Skeletal muscle tissue (tissue), 4 donors: ENCODE results near the gene DENND5B. TPM values are rescaled to one million over a fixed set of nuclear protein-coding genes. Genes with fewer than 3 reads are reported as not detected.
"Not testable (repeated sequence)": the region's sequence is repeated elsewhere in the genome, so short reads cannot be mapped to it uniquely, and the experiment has no call there.

Experiments used
- H3K27ac ChIP-seq: one replicate; pipeline ENCODE4 v1.7.0; 2013; ENCODE audit warnings: mild to moderate bottlenecking, low read depth, low read length, inconsistent platforms
- H3K27me3 ChIP-seq, 3 donors: one replicate each; pipeline ENCODE4 v1.7.0; 2013; ENCODE audit warnings: low read length in 3 of 3; ENCODE audit not compliant: control insufficient read depth in 3 of 3, insufficient read depth in 3 of 3
- H3K36me3 ChIP-seq, 3 donors: one replicate each; pipeline ENCODE4 v1.7.0; 2013; ENCODE audit warnings: low read length in 3 of 3; ENCODE audit not compliant: control insufficient read depth in 3 of 3, insufficient read depth in 3 of 3
- H3K4me1 ChIP-seq, 3 donors: one replicate each; pipeline ENCODE4 v1.7.0; 2013; ENCODE audit warnings: low read length in 3 of 3, mild to moderate bottlenecking in 3 of 3; ENCODE audit not compliant: control insufficient read depth in 3 of 3, insufficient read depth in 3 of 3
- H3K4me3 ChIP-seq, 3 donors: one replicate each; pipeline ENCODE4 v1.7.0; 2013; ENCODE audit warnings: low read length in 3 of 3
- H3K9ac ChIP-seq, 3 donors: one replicate each; pipeline ENCODE4 v1.7.0; 2013; ENCODE audit warnings: low read length in 3 of 3, mild to moderate bottlenecking in 3 of 3, moderate library complexity in 2 of 3, low read depth in 1 of 3
- H3K9me3 ChIP-seq, 3 donors: one replicate each; pipeline ENCODE4 v1.7.0; 2013; ENCODE audit warnings: low read length in 3 of 3; ENCODE audit not compliant: control insufficient read depth in 3 of 3
- total RNA-seq: library from RNA; depleted of rRNA; stranded (reverse); fragments of >200 nt; gene quantifications from one replicate; pipeline ENCODE4 v1.2.3, GENCODE V29; 2014
- donor health status: Osteomylitis.

Gene DENND5B
- total RNA-seq, 1 donor from 2014 or later: 29.2 TPM

- Histone ChIP-seq H3K9ac (no peak overlapping the region), H3K4me3 (no peak overlapping the region), H3K36me3 (no peaks in the 10 kb centered on the region), H3K27me3 (no peaks in the 10 kb centered on the region), H3K4me1 (no peaks in the 10 kb centered on the region), H3K27ac (no peak overlapping the region), H3K9me3 (no peaks in the 10 kb centered on the region)
Observed at GRCh38 chr12:31562594-31563328, 28.2 kb downstream of the DENND5B start.

- H3K9me3 ChIP-seq: no peaks in the 10 kb centered on the region
- no peaks in the 10 kb centered on the region for H3K4me1 ChIP-seq
- no peak overlapping the region for H3K9ac ChIP-seq
- no peaks in the 10 kb centered on the region for H3K27me3 ChIP-seq
- no peak overlapping the region for H3K27ac ChIP-seq
- H3K36me3 ChIP-seq: no peaks in the 10 kb centered on the region
- no peak overlapping the region for H3K4me3 ChIP-seq
Observed at GRCh38 chr12:31560516-31560915, 30.4 kb downstream of the DENND5B start.

GRCh38 chr12:31558521-31558920 is 32.4 kb downstream of the DENND5B start:
- Histone ChIP-seq H3K4me1 (no peaks in the 10 kb centered on the region), H3K4me3 (no peak overlapping the region), H3K9ac (no peak overlapping the region), H3K9me3 (no peaks in the 10 kb centered on the region), H3K27me3 (no peaks in the 10 kb centered on the region), H3K36me3 (no peaks in the 10 kb centered on the region), H3K27ac (no peak overlapping the region)

- no peaks in the 10 kb centered on the region for H3K4me1 ChIP-seq
- H3K9ac ChIP-seq: no peak overlapping the region
- H3K4me3 ChIP-seq: no peak overlapping the region
Observed at GRCh38 chr12:31557707-31558106, 33.2 kb downstream of the DENND5B start.

GRCh38 chr12:31555466-31555865 is 35.5 kb downstream of the DENND5B start:
- not testable (repeated sequence) for H3K9me3 ChIP-seq, H3K27ac ChIP-seq, H3K4me1 ChIP-seq, H3K4me3 ChIP-seq, H3K27me3 ChIP-seq, H3K36me3 ChIP-seq, H3K9ac ChIP-seq

More at GRCh38 chr12:31557707-31558106, 33.2 kb downstream of the DENND5B start:
- no peaks in the 10 kb centered on the region for H3K9me3 ChIP-seq
- no peak overlapping the region for H3K27ac ChIP-seq
- no peaks in the 10 kb centered on the region for H3K36me3 ChIP-seq
- H3K27me3 ChIP-seq: no peaks in the 10 kb centered on the region

GRCh38 chr12:31550590-31550989 is 40.3 kb downstream of the DENND5B start:
- not testable (repeated sequence) for H3K27me3 ChIP-seq, H3K9ac ChIP-seq, H3K9me3 ChIP-seq, H3K27ac ChIP-seq, H3K36me3 ChIP-seq, H3K4me1 ChIP-seq, H3K4me3 ChIP-seq

- Histone ChIP-seq H3K36me3 (no peaks in the 10 kb centered on the region), H3K9me3 (no peaks in the 10 kb centered on the region), H3K27ac (no peak overlapping the region), H3K4me3 (no peak overlapping the region), H3K4me1 (peaks cover 5 to 6% (median 5%) of the 10 kb centered on the region in 3 donors), H3K9ac (no peak overlapping the region), H3K27me3 (no peaks in the 10 kb centered on the region)
Observed at GRCh38 chr12:31536672-31537071, 54.3 kb downstream of the DENND5B start.

- Histone ChIP-seq H3K27me3 (no peaks in the 10 kb centered on the region), H3K36me3 (no peaks in the 10 kb centered on the region), H3K4me1 (peaks cover 5 to 6% (median 5%) of the 10 kb centered on the region in 3 donors), H3K27ac (no peak overlapping the region), H3K4me3 (no peak overlapping the region), H3K9me3 (no peaks in the 10 kb centered on the region), H3K9ac (no peak overlapping the region)
Observed at GRCh38 chr12:31533470-31533869, 57.5 kb downstream of the DENND5B start.

- no peak overlapping the region for H3K4me3 ChIP-seq
Observed at GRCh38 chr12:31531893-31532292, 59.0 kb downstream of the DENND5B start.

GRCh38 chr12:31528095-31528494 is 62.8 kb downstream of the DENND5B start:
- Histone ChIP-seq H3K36me3 (no peaks in the 10 kb centered on the region), H3K9me3 (no peaks in the 10 kb centered on the region), H3K27ac (no peak overlapping the region), H3K9ac (no peak overlapping the region), H3K4me3 (no peak overlapping the region), H3K27me3 (no peaks in the 10 kb centered on the region), H3K4me1 (peaks cover 6 to 12% (median 11%) of the 10 kb centered on the region in 3 donors)

More at GRCh38 chr12:31531893-31532292, 59.0 kb downstream of the DENND5B start:
- Histone ChIP-seq H3K9me3 (no peaks in the 10 kb centered on the region), H3K27ac (no peak overlapping the region), H3K36me3 (no peaks in the 10 kb centered on the region), H3K9ac (no peak overlapping the region), H3K4me1 (peaks cover 9 to 11% (median 10%) of the 10 kb centered on the region in 3 donors), H3K27me3 (no peaks in the 10 kb centered on the region)
